Cardiac muscle cell (in vitro differentiated cells and primary cell): ENCODE results near the gene TRMT61A. TPM values are rescaled to one million over a fixed set of nuclear protein-coding genes. Genes with fewer than 3 reads are reported as not detected.
A peak's percentile ranks its signal among the peaks of the same experiment; 100 is the strongest.

Experiments used
- DNase-seq, 2 donors: peaks; one replicate each; pipeline versions ENCODE4 v3.0.0 to v3.0.0-alpha.2; 2010 to 2017; ENCODE audit warnings: low read depth in 1 of 2, low spot score in 1 of 2
- H3K27ac ChIP-seq: fragments of 200-600 bp; sonication (generic); 2 replicates; pipeline ENCODE4 v1.5.1; 2016
- H3K27me3 ChIP-seq: fragments of 200-600 bp; sonication (generic); 2 replicates; pipeline ENCODE4 v1.6.0; 2016; ENCODE audit warnings: control low read depth
- H3K36me3 ChIP-seq: fragments of 200-600 bp; sonication (generic); 2 replicates; pipeline ENCODE4 v1.5.1; 2016; ENCODE audit warnings: control low read depth
- H3K4me1 ChIP-seq: fragments of 200-600 bp; sonication (generic); 2 replicates; pipeline ENCODE4 v1.8.1; 2017; ENCODE audit warnings: low read depth, mild to moderate bottlenecking, mixed run types
- H3K4me3 ChIP-seq: fragments of 200-600 bp; sonication (generic); 2 replicates; pipeline ENCODE4 v1.5.1; 2016; ENCODE audit warnings: mild to moderate bottlenecking
- H3K9me3 ChIP-seq: fragments of 200-600 bp; sonication (generic); 2 replicates; pipeline ENCODE4 v1.5.1; 2017; ENCODE audit warnings: low read depth, mild to moderate bottlenecking, control low read depth
- CTCF ChIP-seq: IDR thresholded peaks from 2 replicates; pipeline ENCODE4 v1.5.1; 2012; ENCODE audit warnings: low read depth, mild to moderate bottlenecking, low read length
- polyA plus RNA-seq: library from polyadenylated mRNA; unstranded; fragments of >200 nt; fragmentation: Nextera tagmentation; extraction: Ambion mirVana; gene quantifications from 2 replicates; pipeline ENCODE4 v1.2.1, GENCODE V29; 2016
- total RNA-seq: library from RNA; depleted of rRNA; stranded (reverse); fragments of >200 nt; gene quantifications from 2 replicates; pipeline ENCODE4 v1.2.3, GENCODE V29; 2016

The TRMT61A gene
- total and polyA plus RNA-seq, 2 experiments from 2014 or later, result 7.4 to 7.5 TPM

- H3K4me1 ChIP-seq, result peaks cover 3% of the 10 kb centered on the region
- no peak overlapping the region for H3K4me3 ChIP-seq
- H3K27ac ChIP-seq, result no peak overlapping the region
- no peak for DNase-seq
- peaks cover 2% of the 10 kb centered on the region for H3K36me3 ChIP-seq
- H3K9me3 ChIP-seq, result no peaks in the 10 kb centered on the region
- TF ChIP-seq CTCF, result no peak
- H3K27me3 ChIP-seq, result no peaks in the 10 kb centered on the region
These were observed 40.0 kb downstream of the TRMT61A start for GRCh38 chr14:103568952-103569351.

- Histone ChIP-seq H3K4me3 (no peak overlapping the region), H3K36me3 (peaks cover 2% of the 10 kb centered on the region), H3K27ac (no peak overlapping the region), H3K9me3 (no peaks in the 10 kb centered on the region), H3K4me1 (no peaks in the 10 kb centered on the region), H3K27me3 (no peaks in the 10 kb centered on the region)
- no peak for TF ChIP-seq CTCF
- DNase-seq, result no peak
These were observed 40.4 kb downstream of the TRMT61A start for GRCh38 chr14:103569408-103569807.

- Histone ChIP-seq H3K27ac (no peak overlapping the region), H3K4me1 (peaks cover 7% of the 10 kb centered on the region), H3K4me3 (no peak overlapping the region), H3K9me3 (no peaks in the 10 kb centered on the region), H3K36me3 (peaks cover 9% of the 10 kb centered on the region), H3K27me3 (no peaks in the 10 kb centered on the region)
- no peak for TF ChIP-seq CTCF
- DNase-seq, result no peak
These were observed 45.1 kb downstream of the TRMT61A start for GRCh38 chr14:103574104-103574503.

- no peak for DNase-seq
- peaks cover 9% of the 10 kb centered on the region for H3K36me3 ChIP-seq
- peaks cover 7% of the 10 kb centered on the region for H3K4me1 ChIP-seq
- no peak for TF ChIP-seq CTCF
- H3K9me3 ChIP-seq, result no peaks in the 10 kb centered on the region
- H3K27ac ChIP-seq, result no peak overlapping the region
- no peak overlapping the region for H3K4me3 ChIP-seq
- H3K27me3 ChIP-seq, result no peaks in the 10 kb centered on the region
These were observed 45.8 kb downstream of the TRMT61A start for GRCh38 chr14:103574707-103575285.

GRCh38 chr14:103576371-103577024, 47.5 kb downstream of the TRMT61A start:
- no peak for TF ChIP-seq CTCF
- Histone ChIP-seq H3K4me1 (peaks cover 7% of the 10 kb centered on the region), H3K9me3 (no peaks in the 10 kb centered on the region), H3K4me3 (no peak overlapping the region), H3K27me3 (no peaks in the 10 kb centered on the region), H3K27ac (peak overlapping the region; percentile 48), H3K36me3 (peaks cover 9% of the 10 kb centered on the region)
- DNase-seq, result peak; percentile 61 to 94
